HG02885 (cell line): ENCODE measurements around the gene CCDC154.
"Not testable (repeated sequence)": the region's sequence is repeated elsewhere in the genome, so short reads cannot be mapped to it uniquely, and the experiment has no call there.

Experiments
- ATAC-seq: cut with Tn5 transposase; IDR thresholded peaks from one replicate; pipeline ENCODE4 v1.9.1; 2021; ENCODE audit warnings: mild to moderate bottlenecking; ENCODE audit not compliant: unreplicated experiment, poor library complexity

Gene CCDC154

GRCh38 chr16:1455190-1456171, 11.1 kb upstream of the CCDC154 start:
- no peak for ATAC-seq

GRCh38 chr16:1454561-1454960, 10.2 kb upstream of the CCDC154 start:
- ATAC-seq, result no peak

DNA sequence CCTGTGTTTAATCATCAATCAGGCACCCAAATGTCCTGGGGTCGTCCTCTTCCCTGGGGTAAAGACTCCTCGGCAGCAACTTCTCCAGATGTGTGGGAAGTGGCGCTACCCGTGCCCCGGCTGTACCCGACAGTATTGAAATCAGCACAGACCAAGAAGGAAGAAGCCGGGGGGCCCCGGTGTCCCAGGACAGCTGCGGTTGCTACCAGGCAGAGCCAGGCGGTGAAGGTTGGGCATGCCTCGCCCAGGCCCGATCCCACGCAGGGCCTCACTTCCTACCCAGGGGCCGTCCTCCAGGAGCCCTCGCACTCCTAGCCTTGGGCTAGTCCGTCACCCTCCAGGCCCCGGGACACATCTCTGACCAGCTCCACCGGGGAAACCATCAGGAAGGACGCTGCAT, 9.0 kb upstream of the CCDC154 start:
- ATAC-seq, result no peak

DNA sequence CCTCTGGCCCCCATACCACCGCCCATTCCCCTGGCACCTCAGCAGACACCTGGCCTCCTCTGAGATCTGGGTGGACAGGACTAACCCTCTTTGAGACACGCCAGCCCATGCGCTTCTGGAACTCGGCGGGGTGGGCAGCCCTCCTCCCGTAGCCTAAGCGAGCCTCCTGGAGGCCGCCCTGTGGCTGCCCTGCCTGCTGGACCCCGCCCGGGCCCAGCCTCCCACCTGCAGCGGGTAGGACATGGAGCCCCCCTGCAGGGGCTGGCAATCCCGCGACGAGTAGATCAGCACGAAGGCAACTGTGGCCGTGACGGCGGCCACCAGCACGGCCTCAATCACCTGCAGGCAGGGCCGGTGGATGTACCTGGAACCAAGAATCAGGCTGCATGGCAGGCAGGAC, 8.2 kb upstream of the CCDC154 start:
- no peak for ATAC-seq

DNA sequence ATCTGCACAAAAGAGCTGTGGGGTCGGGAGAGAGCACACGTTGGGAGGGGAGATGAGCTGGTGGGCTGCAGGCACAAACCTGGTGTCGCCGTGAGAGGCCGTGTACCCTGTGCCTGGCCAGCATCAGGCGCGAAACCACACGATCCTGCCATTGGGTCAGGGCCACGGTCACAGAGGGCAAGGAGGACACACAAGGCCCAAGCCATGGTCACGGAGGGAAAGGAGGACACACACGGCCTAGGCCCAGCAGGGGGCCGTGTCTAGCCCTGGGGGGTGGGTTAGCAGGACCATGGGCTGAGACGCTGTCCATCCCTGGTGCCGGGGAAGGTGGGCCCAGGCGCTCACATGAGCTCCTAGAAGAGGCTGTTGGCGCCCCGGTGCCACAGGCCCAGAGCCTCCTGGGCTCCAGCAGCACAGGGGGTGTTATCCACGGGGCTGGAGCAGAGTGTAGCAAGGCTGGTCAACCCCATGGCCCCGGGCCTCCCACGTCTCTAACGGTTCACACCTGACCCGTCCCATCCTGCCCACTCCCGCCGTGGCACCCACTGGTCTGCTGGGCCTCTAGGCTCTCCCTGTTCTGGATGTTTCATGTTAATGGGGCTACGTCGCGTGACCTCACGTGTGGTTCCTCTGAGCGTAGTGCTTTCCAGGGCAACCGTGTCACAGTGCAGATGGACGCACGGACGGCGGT, 7.5 kb upstream of the CCDC154 start:
- ATAC-seq, result no peak

DNA sequence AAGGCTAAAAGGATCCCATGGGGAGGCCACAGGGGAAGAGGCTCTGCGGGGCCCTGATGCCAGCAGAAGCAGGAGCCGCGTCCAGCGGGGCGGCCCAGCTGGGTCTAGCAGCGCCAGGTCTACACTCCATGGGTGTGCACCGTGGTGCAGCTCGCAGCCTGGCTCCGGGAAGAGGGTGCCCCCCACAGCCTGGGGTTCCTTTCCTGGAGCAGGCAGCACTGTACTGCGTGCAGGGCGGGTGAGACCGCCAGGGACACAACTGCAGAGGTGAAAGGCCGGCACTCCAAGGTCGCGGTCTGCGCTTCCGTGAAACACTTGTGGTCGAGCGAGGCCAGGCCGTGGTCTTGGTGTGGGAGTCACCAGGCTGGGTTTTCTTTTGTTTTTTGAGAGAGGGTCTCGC, 6.5 kb upstream of the CCDC154 start:
- no peak for ATAC-seq

GRCh38 chr16:1450218-1450617, 5.9 kb upstream of the CCDC154 start:
- no peak for ATAC-seq

- no peak for ATAC-seq
Observed at GRCh38 chr16:1449201-1449788, 4.9 kb upstream of the CCDC154 start.

DNA sequence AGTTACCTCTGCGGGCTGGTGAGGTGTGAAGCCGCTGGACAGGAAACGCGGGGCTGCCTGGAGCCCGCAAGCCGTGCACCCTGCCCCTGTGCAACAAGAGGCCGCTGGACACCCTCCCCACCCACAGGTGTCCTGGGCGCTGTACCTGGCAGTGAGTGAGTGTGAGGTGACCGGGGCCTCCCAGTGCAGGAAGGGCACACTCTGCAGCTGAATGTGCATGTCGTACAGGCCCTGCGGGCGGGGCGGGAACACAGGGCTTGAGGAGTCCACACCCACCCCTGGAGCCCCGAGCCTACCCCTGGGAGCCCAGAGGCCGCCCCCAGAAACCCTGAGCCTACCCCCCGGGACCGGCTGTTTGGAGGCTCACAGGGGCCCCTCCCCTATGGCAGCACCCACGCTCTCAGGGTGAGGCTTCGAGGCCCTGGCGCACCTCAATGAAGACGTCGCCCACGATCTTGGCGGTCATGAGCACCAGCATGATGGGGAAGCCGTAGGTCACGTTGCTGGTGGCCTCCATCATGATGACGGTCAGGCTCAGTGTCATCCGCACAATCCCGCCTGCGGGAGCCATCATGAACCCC, 4.3 kb upstream of the CCDC154 start:
- no peak for ATAC-seq

DNA sequence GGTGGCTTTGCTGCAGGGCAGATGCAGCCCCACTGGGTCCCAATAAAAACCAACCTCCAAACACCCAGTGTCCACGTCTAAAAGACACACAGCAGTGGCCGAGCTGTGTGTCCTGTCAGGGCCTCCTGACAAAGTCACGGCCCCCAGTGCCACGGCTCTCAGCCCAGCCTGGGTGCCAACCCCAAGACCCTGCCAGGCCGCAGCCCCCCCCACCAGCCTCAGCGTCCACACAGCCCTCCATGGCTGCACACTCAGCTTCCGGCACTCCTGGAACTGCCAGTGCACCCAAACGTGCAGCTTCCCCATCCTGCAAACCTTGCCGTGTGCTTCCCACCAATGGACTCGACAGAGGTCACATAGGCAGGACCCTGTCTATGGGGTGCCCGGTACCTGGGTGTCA, 3.6 kb upstream of the CCDC154 start:
- ATAC-seq, result no peak

DNA sequence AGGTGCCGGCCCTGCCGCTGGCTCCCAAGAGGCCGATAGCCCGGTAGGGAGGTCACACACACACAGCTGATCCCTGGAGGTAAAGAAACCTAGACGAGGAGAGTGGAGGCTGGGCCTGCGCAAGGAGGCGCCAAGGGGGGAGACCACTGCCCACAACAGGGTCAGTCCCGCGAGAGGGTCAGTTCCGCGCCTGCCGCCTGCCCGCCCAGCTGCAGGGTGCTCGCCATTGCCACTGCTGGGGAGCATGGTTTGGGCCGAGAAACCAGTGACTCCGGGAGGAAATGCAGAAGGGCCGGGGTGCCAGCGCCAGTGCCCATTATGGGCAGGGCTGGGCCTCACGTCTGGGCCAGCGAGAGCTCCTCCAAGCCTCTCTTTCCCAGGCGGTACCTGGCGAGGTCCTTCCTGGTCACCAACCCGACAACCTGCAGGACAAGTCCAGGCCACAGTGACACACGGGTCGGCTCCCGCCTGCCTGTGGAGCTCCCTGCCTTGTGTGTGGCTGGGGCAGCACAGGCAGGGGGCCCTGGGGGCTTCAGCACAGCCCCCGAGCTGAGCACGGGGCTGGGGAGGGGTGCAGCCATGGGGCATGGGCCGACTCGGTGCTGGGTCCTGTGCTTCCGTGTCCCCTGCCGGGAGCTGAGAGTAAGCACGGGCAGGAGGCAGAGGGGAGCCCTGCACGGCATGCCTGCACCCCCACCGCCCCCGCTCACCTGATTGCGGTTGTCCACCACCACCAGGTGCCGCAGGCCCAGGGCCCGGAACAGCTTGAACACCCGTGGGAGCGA, 2.1 kb upstream of the CCDC154 start:
- ATAC-seq, result no peak

- ATAC-seq, result no peak
Observed at GRCh38 chr16:1445518-1446203, 1.3 kb upstream of the CCDC154 start.

GRCh38 chr16:1444730-1445517, 568 bp upstream of the CCDC154 start:
- ATAC-seq, result no peak

DNA sequence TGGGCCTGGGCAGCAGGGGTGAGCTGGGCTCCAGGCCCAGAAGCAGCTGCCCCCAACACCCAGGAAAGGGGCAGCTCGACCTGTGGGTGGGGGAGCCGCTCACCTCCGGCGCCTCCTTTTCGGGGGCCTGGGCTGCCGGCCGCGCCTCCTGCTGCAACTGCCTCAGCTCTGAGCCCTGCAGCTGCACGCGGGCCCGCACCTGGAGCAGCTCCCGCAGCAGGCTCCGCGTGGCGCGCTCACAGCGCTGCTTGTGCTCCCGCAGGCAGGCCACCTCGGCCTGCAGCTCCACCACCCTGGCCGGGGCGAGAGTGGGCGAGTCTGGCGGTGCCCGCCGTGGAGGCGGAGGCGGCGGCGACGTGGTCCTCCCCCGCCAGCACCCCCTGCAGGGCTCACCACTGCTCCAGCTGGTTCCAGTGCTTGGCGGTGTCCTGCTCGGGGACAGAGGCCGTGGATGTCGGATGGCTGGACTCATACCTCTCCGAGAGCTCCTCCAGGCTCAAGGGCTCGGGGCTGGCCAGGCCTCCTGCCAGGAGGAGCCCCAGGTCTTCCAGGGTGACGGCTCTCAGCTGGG, 868 bp downstream of the CCDC154 start:
- ATAC-seq, result no peak

DNA sequence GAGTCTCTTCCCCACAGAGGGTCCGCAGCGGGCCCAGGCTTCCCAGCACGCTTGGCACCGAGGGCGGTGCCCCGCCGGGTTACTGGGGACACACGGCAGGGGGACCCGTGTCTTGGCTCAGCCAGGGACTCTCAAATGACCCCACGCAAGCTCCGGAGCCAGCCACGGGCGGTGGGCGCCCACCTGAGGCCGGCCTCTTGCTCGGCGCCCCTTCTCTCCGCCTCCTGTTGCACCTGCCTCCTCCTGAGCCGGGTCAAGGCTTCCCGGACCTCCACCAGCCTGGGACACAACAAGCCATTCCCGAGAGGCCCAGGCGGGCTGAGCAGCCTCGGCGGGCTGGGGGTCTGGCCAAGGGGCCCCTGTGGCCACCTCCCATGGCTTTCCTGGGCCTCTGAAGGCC, 1.7 kb downstream of the CCDC154 start:
- no peak for ATAC-seq

- no peak for ATAC-seq
Observed at GRCh38 chr16:1441391-1441829, 2.9 kb downstream of the CCDC154 start.

GRCh38 chr16:1439699-1440074, 4.7 kb downstream of the CCDC154 start:
- ATAC-seq, result not testable (repeated sequence)

GRCh38 chr16:1439058-1439698, 5.2 kb downstream of the CCDC154 start:
- ATAC-seq, result no peak
